GM18511 (cell line): ENCODE measurements around the gene TKTL1.

Experiments
- ATAC-seq: cut with Tn5 transposase; IDR thresholded peaks from one replicate; pipeline ENCODE4 v1.9.1; 2021; ENCODE audit warnings: mild to moderate bottlenecking, moderate library complexity; ENCODE audit not compliant: unreplicated experiment

The TKTL1 gene

GRCh38 chrX:154309041-154309775, 13.6 kb downstream of the TKTL1 start:
- no peak for ATAC-seq

- ATAC-seq = no peak
Measured at GRCh38 chrX:154310616-154311536, 15.3 kb downstream of the TKTL1 start.

- no peak for ATAC-seq
Measured at GRCh38 chrX:154312116-154312515, 16.5 kb downstream of the TKTL1 start.

- ATAC-seq = peak; percentile 56
Measured at GRCh38 chrX:154313147-154313546, 17.6 kb downstream of the TKTL1 start.

GRCh38 chrX:154315416-154315815, 19.8 kb downstream of the TKTL1 start:
- no peak for ATAC-seq

GRCh38 chrX:154317391-154317995, 21.9 kb downstream of the TKTL1 start:
- ATAC-seq = no peak

- ATAC-seq = no peak
Measured at GRCh38 chrX:154320406-154320805, 24.8 kb downstream of the TKTL1 start.

- ATAC-seq = no peak
Measured at GRCh38 chrX:154321152-154321551, 25.6 kb downstream of the TKTL1 start.

- no peak for ATAC-seq
Measured at GRCh38 chrX:154321594-154321993, 26.0 kb downstream of the TKTL1 start.

- ATAC-seq = no peak
Measured at GRCh38 chrX:154322890-154323289, 27.3 kb downstream of the TKTL1 start.

- no peak for ATAC-seq
Measured at GRCh38 chrX:154323537-154323936, 27.9 kb downstream of the TKTL1 start.

- ATAC-seq = no peak
Measured at GRCh38 chrX:154325541-154325940, 29.9 kb downstream of the TKTL1 start.

- no peak for ATAC-seq
Measured at GRCh38 chrX:154327038-154327820, 31.6 kb downstream of the TKTL1 start.

- ATAC-seq = no peak
Measured at GRCh38 chrX:154328646-154329045, 33.1 kb downstream of the TKTL1 start.

- ATAC-seq = no peak
Measured at GRCh38 chrX:154329294-154329693, 33.7 kb downstream of the TKTL1 start.

GRCh38 chrX:154332561-154332960, 37.0 kb downstream of the TKTL1 start:
- no peak for ATAC-seq

GRCh38 chrX:154333116-154333515, 37.5 kb downstream of the TKTL1 start:
- no peak for ATAC-seq

GRCh38 chrX:154333837-154334271, 38.3 kb downstream of the TKTL1 start:
- ATAC-seq = peak; percentile 65

- no peak for ATAC-seq
Measured at GRCh38 chrX:154334496-154334895, 38.9 kb downstream of the TKTL1 start.

- peak; percentile 77 for ATAC-seq
Measured at GRCh38 chrX:154341399-154342298, 46.1 kb downstream of the TKTL1 start.
